HG03095 (cell line): ENCODE data around the gene SIRPB1.
"Not testable (repeated sequence)": the region's sequence is repeated elsewhere in the genome, so short reads cannot be mapped to it uniquely, and the experiment has no call there.

Experiments
- ATAC-seq: cut with Tn5 transposase; IDR thresholded peaks from one replicate; pipeline ENCODE4 v1.9.1; 2021; ENCODE audit warnings: moderate library complexity; ENCODE audit not compliant: unreplicated experiment

Gene SIRPB1

DNA sequence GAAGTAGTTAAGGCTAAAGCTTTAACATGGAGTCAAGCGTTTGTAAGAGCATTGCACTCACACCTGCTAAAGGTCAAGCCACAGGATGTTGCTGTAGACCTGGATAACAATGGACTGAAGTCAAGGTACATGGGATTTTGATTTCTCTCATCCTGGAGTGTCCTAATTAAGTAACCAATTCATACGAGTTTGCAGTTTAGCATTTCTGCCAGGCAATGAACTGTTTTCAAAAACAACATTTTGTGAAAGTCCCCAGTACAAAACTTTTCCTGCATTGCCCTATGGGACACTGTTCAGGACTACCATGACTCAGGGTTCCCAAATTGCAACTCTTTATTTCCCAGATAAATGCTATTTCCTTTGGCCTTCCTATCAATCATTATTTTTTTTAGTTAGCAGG, 17.4 kb upstream of the SIRPB1 start:
- ATAC-seq, result no peak

DNA sequence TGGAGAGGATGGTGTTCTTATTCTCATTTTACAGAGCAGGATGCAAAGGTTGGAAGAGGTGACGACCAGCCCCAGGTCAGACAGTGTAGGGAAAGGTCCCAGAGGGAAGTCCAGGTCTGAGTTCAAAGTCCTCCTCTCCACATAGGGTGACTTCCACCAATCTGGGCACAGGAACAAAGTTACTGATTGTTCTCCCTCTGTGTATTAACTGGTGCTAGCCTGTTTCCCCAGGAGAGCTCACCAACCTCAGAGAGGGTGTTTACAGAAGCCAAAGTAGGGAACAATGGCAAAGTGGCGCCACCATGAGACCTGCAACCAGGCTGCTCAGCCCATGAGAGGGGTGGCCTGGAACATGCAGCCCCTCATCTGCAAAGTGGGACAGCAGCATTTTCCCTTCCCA, 16.8 kb upstream of the SIRPB1 start:
- no peak for ATAC-seq

DNA sequence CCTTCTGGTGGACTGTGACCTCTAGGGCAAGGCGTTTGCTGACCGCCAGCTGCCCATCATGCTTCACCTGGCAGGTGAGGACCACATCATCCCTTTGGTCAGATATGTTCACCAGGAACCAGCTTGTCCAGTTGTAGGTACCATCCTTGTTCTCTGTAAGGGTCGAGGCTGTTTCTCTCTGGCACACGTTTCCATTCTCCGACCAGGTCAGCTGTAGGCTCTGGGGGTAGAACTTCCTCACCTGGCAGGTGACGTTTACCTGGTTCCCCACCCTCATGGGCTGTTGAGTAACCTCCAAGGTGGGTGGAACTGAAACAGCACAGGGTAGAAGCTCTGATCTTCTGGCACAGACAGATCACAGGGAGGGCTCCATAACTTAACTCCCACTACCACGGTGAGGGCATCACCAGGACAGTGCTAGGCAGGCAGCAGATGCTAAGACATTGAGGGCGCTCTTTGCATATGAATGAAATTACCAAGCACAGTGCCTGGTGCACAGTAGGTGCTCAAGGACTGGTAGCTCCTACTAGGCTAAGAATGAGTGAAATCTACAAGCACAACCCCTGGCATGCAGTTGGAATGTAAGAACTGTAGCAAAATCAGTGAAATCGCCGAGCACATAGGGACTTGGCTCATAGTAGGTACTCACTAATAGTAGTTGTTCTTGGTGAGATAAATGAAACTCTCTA, 15.6 kb upstream of the SIRPB1 start:
- ATAC-seq, result no peak

DNA sequence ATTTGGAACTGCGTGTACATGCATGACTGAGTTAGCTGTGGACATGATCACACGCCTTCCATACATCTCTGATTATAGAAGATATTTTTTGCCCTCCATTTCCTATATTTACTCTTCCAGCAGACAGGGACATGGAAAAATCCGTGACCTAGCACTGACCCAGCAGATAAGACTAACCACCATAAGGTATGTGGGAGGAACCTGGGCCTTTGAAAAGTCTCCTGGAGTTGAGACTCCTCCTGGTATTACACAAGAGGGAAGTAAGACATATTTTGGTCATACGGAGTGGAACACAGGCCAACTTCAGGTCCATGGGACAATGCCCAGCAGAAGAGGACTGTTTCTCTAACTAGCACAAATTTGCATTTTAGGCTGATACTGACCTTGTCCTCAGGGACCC, 13.7 kb upstream of the SIRPB1 start:
- no peak for ATAC-seq

DNA sequence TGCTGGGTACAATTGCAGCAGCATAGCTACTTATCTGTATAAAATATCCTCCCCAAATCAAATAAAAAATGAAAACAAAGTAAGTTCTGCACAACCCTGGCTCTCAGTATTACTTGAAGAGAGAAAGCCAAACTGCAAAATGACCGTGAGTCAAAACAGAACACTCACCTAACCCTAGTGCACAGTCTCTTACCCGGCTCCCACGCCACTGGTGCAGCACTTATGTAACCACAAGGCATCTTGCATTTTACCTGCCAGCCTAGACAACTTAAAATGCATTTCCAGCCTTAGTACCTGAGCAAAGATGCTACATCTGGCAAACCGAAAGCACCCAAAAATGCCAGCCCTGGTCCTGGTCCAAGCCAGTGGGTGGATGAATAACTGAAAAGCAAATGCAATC, 12.4 kb upstream of the SIRPB1 start:
- ATAC-seq, result no peak

DNA sequence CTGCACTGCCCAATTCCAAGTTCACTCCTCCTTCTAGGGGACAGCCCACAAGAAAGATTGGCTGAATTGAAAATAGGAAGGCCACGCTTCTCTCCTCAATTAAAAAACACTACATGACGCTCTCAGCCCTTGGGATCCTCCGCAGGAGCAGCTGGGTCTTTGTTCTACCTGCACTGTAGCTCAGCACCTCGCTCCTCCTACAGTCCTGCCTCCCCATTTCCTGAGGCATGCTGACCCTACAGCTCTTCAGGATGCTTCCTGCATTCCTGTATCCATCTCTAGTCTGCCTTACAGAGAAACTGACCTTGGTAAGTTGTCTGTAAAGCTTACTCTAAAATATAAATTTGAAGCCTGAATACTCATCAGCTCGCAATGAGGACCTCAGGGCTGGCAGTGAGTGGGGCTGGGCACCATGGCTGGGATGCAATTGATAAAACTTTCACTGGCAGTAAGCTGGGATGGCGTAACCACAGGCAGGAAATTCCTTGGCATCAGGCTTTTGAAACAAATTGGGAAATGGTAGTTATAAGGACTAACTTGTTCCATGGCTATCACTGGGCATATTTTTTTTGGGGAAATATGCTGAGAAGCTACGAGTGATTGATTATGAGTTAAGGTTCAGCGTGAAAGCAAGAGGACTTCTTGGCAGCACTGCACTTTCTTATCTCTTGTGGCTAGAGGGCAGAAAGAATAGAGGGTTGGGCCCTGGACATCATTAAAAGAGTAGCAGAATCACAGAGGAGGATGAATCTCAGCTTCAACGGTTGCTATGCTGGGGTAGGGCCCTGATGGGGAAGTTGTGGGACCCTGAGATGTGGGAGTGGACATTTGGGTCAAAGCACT, 11.7 kb upstream of the SIRPB1 start:
- ATAC-seq, result no peak

DNA sequence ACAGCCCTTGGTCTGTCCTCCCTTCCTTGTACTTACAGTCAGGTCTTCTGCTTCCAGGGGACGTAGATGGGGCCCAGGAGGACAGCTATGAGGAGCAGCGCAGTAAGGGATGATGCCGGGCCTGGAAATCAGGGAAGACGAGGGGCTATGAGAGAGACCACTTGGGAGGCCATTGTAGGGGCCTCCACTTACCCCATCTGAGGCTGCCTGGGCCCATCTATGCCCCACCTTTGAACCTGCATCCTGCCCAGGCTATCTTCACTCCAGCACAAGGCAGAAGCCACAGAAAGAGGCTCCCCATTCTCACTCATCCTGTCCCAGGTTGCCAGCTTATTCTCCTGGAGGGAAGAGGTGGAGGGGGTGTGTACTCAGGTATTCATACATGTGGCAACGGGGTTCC, 10.4 kb upstream of the SIRPB1 start:
- no peak for ATAC-seq

DNA sequence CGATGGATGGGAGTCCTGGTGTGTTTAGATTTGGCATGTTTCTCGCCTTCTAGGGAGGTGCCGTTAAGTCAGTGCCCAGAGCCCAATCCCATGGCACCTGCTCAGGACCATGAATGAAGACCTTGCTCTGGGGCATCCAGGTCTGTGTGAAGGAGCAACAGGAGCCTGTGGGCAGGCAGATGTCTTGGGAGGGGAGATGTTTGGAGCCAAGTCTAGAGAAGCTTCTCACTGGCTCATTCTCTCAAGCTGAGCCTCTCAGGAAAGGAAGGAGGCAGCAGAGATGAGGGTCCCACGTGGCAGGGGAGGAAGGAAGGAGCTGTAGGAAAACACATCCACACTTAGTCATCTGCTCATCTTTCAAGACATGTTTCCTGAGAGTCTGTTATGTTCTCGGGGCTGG, 9.5 kb upstream of the SIRPB1 start:
- no peak for ATAC-seq

DNA sequence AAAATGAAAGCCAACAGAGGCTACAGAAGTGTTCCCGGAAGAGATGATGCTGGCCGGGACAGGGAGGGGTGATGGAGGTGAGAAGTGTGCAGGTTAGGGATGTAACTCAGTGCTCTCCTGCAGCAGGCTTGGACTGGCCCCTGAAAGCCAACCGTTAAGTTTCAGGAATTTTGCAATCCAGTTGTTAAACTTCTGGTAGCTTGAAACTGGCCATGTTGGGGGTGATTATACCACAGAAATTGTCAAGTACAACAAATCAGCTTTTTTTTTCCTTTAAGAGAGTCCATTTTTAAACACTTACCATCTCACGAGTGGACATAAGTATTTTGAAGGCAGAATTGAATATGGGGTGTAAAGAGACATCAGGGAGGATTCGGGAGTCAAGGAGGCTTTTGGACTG, 8.8 kb upstream of the SIRPB1 start:
- no peak for ATAC-seq

DNA sequence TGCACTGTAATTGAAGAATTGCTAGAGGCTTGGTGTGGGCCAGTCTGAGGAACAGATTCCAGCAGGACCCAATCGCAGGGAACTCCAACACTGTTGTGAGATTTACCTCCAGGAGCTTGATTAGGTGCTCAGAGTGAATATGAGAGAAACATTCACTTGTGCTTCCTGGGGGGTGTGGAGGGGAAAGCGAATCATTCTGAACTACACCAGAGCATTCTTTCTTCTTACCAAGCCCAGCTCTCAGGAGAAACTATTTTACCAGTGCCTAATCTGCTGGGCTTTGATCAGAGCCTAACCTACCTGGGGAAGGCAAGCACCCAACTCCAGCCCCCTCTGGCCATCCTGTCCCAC, 7.4 kb upstream of the SIRPB1 start:
- no peak for ATAC-seq

DNA sequence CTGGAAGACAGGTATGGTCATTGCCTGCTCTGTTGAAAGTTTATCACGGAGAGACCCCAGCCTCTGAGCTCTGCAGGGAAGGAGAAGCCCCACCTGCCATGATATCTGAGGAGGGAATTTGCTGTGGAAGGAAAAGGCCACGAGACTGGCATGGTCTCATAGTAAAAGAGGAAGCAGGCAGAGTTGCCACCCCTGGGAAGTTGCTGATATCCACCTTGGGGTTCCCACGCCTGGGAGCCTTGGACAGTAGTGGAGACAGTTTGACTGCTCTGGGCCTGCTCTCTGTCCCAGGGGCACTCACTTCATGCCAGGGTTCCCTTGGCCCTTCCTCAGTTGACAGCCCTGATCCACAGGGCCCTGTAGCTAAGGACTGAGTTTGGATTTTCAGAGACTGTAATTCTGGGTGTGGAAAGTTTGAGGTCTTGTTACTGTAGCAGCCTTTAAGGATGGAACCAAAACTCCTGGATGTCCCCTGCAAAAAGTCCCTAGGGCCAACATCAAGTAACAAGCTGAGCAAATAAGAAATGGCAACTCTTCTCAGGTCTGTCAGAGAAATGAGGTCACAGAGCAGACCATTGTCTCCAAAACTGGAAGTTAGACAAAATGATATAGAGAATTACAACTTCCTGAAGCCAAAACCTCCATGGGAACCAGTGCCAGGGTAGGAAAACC, 6.9 kb upstream of the SIRPB1 start:
- ATAC-seq, result no peak

DNA sequence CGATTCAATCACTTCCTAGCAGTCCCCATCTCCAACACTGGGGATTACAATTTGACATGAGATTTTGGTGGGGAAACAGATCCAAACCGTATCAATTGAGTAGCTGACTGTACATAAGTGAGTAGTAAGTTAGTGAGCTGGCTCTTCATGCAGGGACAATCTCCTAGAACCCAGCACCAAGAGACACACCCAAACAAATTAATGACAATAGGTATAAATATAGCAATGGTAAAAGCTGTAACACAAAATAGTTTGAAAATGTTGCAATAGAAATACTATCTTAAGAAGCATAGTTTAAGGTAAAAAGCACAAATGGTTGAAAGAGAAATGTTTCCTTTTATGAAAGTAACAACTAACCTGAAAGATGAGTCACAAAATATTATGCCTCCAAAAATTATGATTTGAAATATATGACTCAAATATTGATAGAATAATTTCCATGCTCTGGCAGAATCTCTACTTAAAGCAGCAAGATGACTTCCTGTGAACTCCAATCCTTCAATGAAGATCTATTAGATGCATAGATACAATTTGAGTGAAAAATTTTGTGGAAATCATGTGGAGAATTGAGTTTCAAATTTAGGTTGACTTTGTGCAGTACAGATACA, 5.4 kb upstream of the SIRPB1 start:
- no peak for ATAC-seq

DNA sequence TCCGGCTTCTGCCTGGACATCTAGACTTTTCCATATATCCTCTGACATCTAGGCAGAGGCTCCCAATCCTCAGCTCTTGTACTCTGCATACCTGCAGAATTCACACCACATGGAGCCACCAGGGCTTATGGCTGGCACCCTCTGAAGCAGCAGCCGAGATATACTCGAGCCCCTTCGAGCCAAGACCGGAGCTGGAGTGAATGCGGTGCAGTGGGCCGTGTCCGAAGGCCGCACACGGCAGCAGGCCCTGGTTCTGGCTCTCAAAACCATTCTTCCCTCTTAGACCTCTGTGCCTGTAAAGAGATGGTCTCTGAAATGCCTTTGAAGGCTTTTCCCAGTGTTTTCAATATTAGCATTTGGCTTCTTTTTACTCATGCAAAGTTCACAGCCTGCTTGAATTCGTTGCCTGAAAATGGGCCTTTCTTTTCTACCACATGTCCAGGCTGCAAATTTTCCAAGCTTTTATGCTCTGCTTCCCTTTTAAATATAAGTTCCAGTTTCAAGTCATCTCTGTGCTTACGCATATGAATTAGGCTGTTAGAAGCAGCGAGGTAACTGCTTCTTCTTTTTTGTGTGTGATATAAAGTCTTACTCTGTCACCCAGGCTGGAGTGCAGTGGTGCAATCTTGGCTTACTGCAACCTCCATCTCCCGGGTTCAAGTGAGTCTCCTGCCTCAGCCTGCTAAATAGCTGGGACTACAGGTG, 3.8 kb upstream of the SIRPB1 start:
- ATAC-seq, result no peak

DNA sequence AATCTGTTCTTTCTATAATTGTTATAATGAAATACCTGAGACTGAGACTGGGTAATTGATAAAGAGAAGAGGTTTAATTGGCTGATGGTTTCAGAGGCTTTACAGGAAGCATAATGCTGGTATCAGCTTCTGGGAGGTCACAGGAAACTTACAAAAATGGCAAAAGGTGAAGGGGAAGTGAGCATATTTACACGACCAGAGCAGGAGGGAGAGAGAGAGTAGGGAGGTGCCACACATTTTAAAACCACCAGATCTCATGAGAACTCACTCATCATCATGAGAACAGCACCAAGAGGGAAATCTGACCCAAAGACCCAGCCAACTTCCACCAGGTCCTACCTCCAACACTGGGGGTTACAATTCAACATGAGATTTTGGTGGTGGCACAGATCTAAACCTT, 2.6 kb upstream of the SIRPB1 start:
- ATAC-seq, result no peak

DNA sequence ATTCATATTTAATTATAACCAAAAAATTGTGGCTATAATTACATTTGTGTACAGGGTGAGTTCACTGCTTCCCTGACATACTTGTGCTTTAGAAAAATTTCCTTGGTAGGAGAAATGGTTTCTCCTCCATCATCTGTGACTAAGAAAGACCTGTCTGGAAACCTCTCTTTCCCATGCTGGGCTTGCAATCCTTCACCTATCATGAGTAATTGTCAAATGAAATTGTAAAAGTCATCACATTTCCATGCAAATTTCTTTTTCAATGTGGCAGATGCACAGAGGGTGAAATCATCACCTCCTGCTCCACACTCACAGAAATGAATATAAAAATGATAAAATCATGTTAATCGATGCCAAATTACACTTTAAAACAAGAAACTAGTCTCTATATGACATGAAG, 1.5 kb upstream of the SIRPB1 start:
- ATAC-seq, result no peak

DNA sequence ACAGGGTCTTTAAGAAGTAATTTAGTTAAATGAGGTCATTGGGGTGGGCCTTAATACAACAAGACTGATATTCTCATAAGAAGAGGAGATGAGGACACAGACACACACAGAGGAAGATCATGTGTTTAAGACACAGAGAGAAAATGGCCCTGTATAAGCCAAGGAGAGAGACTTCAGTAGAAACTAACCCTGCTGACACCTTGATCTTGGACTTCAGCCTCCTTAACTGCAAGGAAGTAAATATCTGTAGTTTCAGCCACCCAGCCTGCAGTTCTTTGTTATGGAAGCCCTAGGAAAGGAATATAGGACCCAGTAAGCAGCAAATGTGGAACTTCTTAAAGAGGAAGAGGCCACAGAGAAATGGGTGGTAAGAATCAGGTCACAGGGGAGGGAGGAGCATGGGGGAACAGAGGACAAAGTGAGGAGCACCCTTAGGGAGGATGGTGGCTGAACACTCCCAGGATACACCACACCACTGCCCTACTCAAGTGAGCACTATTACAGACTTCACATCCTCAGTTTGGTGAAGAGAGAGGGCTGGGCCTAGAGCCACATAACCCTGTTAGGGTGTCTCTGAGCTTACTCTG, 762 bp downstream of the SIRPB1 start:
- no peak for ATAC-seq

DNA sequence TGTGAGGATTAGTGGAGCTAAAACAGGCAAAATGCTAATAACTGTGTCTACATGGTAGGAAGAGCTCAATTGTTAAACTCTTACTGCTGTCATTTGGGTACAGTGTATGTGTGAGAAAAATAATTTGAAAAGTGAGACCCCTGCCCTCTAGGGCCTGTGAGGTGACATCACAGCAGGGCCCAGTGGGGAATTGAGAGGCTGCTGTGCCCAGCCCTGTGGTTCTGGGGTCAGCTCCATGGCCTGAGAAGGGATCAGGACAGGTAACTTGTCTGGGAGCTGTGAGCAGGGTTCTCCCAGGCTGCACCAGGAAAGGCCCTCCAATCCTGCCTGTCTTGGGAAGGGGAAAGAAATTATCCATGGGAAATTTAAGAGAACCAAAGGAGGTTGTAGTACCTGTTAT, 1.3 kb downstream of the SIRPB1 start:
- no peak for ATAC-seq

DNA sequence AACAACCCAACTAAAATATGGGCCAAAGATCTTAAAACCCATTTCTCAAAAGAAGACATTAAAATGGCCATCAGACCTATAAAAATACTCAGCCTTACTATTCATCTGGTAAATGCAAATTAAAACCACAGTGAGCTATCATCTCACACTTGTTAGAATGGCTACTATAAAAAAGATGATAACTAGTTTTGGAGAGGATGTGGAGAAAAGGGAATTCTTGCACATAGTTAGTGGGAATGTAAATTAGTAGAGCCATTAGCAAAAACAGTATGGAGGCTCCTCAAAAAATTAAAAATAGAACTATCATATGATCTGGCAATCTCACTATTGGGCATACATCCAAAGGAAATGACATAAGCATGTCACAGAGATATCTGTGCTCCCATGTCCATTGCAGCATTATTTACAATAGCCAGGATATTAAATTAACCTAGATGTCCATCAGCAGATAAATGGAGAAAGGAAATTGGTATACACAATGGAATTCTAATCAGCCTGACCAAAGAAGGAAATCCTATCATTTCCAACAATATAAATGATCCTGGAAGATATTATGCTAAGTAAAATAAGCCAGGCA, 2.9 kb downstream of the SIRPB1 start:
- ATAC-seq, result no peak

DNA sequence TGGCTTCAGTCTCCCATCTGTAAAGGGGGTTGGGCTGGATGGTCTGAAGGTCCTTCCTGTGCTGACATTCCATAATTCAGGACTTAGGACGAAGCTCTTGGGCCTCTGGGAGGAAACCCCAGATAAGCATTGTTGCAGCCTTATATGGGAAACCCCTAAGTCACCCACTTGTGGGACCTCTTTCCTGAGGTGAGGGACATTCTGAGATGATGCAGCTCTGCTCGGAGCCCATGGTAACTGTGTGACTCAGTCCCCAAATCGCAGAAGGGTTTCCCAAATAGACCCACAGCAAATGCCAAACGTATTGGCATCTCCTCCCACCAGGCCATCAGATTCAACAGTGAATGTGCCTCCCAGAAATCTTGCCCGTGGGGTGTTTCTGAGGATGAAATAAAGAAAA, 9.4 kb downstream of the SIRPB1 start:
- not testable (repeated sequence) for ATAC-seq

DNA sequence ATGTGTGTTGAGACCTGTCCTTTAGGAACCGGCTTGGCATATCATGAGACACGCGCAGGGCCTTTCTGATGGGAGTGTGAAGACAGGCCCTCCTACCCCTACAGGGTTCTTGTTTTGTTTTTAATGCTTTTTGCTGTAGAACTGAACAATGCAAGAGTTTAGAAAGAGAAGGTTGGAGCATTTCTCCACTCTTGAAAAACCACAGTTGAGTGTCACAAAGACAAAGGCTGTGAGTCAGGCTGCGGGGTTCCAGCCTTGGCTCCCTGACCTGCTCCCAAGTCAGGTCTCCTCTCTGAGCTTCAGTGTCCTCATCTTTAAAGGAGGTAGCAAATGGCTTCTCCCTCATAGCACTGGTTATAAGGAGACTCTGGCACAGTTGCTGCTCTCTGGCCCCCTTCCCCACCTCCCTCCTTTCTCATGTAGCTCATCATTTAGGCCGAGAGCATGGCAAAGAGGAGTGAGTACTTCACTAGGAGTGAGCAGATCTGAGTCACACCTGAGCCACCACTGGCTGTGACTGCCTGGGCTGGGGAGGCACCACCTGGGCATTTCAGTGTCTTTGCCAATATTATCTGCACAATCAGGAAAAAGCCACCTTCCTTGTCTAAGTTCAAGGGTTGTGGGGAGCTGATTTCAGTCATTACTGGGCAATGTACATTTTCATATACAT, 11.0 kb downstream of the SIRPB1 start:
- not testable (repeated sequence) for ATAC-seq
